Measurements from ENCODE around the gene PSG4.
"Not testable (repeated sequence)": the region's sequence is repeated elsewhere in the genome, so short reads cannot be mapped to it uniquely, and the experiment has no call there.

GRCh38 chr19:43235686-43236085, 30.2 kb upstream of the PSG4 start:
- not testable (repeated sequence) for TF ChIP-seq CTCF (IDR thresholded peaks at IDR 0.05; ENCODE audit: low read length); EZH2 (optimal IDR thresholded peaks at IDR 0.05; ENCODE audit: low read depth, low read length); EZH2phosphoT487 (IDR thresholded peaks at IDR 0.05; ENCODE audit: low read length)

Measured in MM.1S (cell line).